Measurements from ENCODE around the gene C16orf87. TPM values are rescaled to one million over a fixed set of nuclear protein-coding genes. Genes with fewer than 3 reads are reported as not detected.

C16orf87 gene, protein sequence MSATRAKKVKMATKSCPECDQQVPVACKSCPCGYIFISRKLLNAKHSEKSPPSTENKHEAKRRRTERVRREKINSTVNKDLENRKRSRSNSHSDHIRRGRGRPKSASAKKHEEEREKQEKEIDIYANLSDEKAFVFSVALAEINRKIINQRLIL
- total RNA-seq: 9.1 and 9.3 TPM in 2 replicates

DNA sequence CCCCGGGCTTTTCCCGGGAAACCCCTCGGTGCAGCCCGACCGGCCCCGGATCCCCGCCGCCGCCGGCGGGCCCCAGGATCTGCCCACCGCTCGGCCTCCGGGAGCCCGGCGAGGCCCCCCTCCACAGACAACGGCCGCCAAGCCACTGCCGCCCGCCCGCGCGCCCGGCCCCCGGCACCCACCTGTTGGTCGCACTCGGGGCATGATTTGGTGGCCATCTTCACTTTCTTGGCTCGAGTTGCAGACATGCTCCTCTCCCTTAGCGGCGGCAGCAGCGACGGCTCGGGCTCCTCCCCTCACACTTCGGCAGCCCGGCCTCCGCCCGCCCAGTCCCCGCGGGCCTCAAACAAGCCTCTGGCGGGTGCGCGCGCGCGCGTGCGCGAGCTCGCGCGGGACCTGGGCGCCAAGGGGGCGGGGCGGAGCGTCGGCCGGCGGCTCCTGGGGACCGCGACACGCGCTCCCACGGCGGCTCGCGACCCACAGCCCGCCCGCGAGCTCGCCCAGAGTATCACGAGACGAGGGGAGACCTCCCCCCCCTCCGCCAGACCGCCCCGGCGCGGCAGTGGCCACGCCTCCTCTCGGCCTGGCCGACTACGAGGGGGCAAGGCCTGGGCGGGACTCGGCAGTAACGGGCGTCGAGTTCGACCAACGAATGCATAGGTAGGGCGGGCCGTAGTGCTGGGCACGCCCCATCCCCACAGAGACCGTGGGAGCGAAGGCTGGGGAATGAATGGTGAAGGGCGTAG is at the start of gene C16orf87:
Gene C16orf87, minus strand, starts transcription at position 279 of the 746 bp plus-strand sequence. Its CDS starts 31 bp downstream, at position 248.

DNA sequence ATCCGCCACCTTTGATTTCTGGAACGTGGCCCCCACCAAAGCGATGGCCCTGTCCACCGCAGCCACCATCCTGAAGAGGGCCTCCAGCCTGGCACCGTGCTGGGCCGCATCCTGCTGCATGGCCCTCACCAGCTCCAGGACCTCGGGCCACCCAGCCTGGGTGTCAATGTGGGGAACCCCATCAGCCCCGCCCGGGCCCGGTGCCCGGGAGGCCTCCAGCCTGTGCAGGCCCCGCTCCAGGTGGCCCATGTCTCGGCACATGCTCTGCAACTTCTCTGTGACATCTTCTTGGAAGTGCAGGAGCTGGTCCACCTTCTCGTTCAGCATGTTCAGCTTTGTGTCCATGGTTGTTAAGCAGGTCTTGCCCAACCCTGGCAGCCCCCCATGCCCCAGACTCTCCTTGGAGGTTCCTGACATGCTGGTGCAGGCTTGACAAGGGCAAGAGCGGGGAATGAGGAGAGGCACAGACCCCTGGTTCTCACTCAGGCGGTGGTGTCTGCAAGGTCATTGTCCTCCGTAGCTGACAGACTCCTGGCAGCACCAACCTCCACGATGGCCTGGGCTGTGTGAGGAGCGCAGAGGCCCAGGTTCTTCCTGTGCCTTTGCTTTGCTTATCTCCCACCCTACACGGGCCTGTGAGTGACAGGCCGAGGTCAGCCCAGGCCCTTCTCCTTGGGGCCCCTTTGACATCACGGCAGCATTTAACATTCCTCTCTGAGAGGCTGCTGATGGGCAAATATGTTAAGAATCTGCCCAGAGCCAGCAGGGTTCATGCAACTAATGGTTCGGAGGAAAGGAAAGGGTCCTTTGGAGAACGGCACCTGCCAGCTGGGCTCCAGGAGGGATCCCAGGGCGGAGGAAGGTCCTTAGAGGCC is 83.0 kb downstream of the C16orf87 start, which contains the start of gene MYLK3:
Gene MYLK3, minus strand, starts transcription at position 568 of the 875 bp plus-strand sequence. Its CDS starts 151 bp downstream, at position 417.

Other genes with a start within 250 kb of the C16orf87 start
- 3.9 and 4.4 TPM in 2 replicates for gene SHCBP1, start 209.8 kb downstream of the C16orf87 start, total RNA-seq
- 88.9 and 102 TPM in 2 replicates for gene VPS35, start 142.0 kb downstream of the C16orf87 start, total RNA-seq
- gene ORC6, start 141.5 kb downstream of the C16orf87 start, total RNA-seq: 2.7 and 3.3 TPM in 2 replicates
- gene MYLK3, start 82.8 kb downstream of the C16orf87 start, total RNA-seq: 0.09 and 0.11 TPM in 2 replicates
- gene GPT2, start 53.2 kb upstream of the C16orf87 start, total RNA-seq: 2.3 and 4.0 TPM in 2 replicates
- gene DNAJA2, start 142.5 kb upstream of the C16orf87 start, total RNA-seq: 66.0 and 92.5 TPM in 2 replicates